Mesenteric fat pad (tissue), 1 donor: ENCODE data around the gene SVOP. TPM values are rescaled to one million over a fixed set of nuclear protein-coding genes. Genes with fewer than 3 reads are reported as not detected.
"Not testable (repeated sequence)": the region's sequence is repeated elsewhere in the genome, so short reads cannot be mapped to it uniquely, and the experiment has no call there.

ENCODE experiments used
- DNase-seq: peaks from one replicate; pipeline ENCODE4 v3.0.0-alpha.2; 2020; ENCODE audit warnings: low spot score
- long read RNA-seq: library from polyadenylated mRNA; unstranded; transcript quantifications from one replicate; pipeline ENCODE4 v2.0.0, GENCODE V29; 2020
- total RNA-seq: library from RNA; stranded (reverse); fragmentation: NEBNext Ultra II Directional; extraction: Animal tissue kit (Norgen Biotek cat#: 25700); gene quantifications from one replicate; pipeline ENCODE4 v1.2.1, GENCODE V29; 2021
- donor health status: DM: yes; HTN: yes; CAD: no.

SVOP gene
- not detected for total RNA-seq
- long read RNA-seq: 0 reads

- no peak for DNase-seq
These were observed at the start of gene SVOP for GRCh38 chr12:109020796-109021380. SVOP (minus strand) TSS chr12:109021068; CDS start chr12:109020868, 200 bp downstream.

- no peak for DNase-seq
These were observed 48.7 kb upstream of the SVOP start for GRCh38 chr12:109069307-109070271.

- no peak for DNase-seq
These were observed 45.0 kb upstream of the SVOP start for GRCh38 chr12:109065853-109066193.

GRCh38 chr12:109065154-109065852 lies 44.4 kb upstream of the SVOP start:
- DNase-seq: no peak

- DNase-seq: no peak
These were observed 43.3 kb upstream of the SVOP start for GRCh38 chr12:109064143-109064542.

- DNase-seq: no peak
These were observed 37.9 kb upstream of the SVOP start for GRCh38 chr12:109058773-109059172.

- no peak for DNase-seq
These were observed 36.5 kb upstream of the SVOP start for GRCh38 chr12:109057376-109057775.

- no peak for DNase-seq
These were observed 36.0 kb upstream of the SVOP start for GRCh38 chr12:109056891-109057290.

- DNase-seq: no peak
These were observed 33.7 kb upstream of the SVOP start for GRCh38 chr12:109054520-109054919.

GRCh38 chr12:109054124-109054513 lies 33.3 kb upstream of the SVOP start:
- not testable (repeated sequence) for DNase-seq

GRCh38 chr12:109053382-109054123 lies 32.7 kb upstream of the SVOP start:
- no peak for DNase-seq

- DNase-seq: peak; percentile 94
These were observed 31.8 kb upstream of the SVOP start, which contains the start of gene USP30 for GRCh38 chr12:109052414-109053323. USP30 (plus strand) TSS chr12:109052576; CDS start chr12:109052679, 103 bp downstream.

GRCh38 chr12:109052097-109052413 lies 31.2 kb upstream of the SVOP start:
- DNase-seq: no peak

- not testable (repeated sequence) for DNase-seq
These were observed 28.9 kb upstream of the SVOP start for GRCh38 chr12:109049794-109050193.

GRCh38 chr12:109048706-109049105 lies 27.8 kb upstream of the SVOP start:
- DNase-seq: not testable (repeated sequence)

GRCh38 chr12:109047081-109047805 lies 26.4 kb upstream of the SVOP start:
- DNase-seq: no peak

GRCh38 chr12:109044241-109044640 lies 23.4 kb upstream of the SVOP start:
- no peak for DNase-seq

GRCh38 chr12:109036975-109037374 lies 16.1 kb upstream of the SVOP start:
- no peak for DNase-seq
